Neutrophil (primary cell): ENCODE data around the gene IFIH1.
A peak's percentile ranks its signal among the peaks of the same experiment; 100 is the strongest.

ENCODE experiments used
- H3K27ac ChIP-seq: fragments of 200-600 bp; sonication (generic); 2 replicates; pipeline ENCODE4 v1.5.1; 2016; ENCODE audit warnings: mild to moderate bottlenecking, moderate library complexity
- H3K27me3 ChIP-seq: fragments of 200-600 bp; sonication (generic); 2 replicates; pipeline ENCODE4 v1.6.0; 2016; ENCODE audit warnings: mild to moderate bottlenecking
- H3K36me3 ChIP-seq: fragments of 200-600 bp; sonication (generic); 2 replicates; pipeline ENCODE4 v1.5.1; 2017
- H3K4me1 ChIP-seq, 2 experiments: fragments of 200-600 bp in 1 of 2; sonication (generic) in 1 of 2; 1 replicate in 1 of 2; 2 replicates in 1 of 2; pipeline versions ENCODE4 v1.5.1 to v1.6.1; 2013 to 2016; ENCODE audit warnings: low read depth in 1 of 2, low read length in 1 of 2, mild to moderate bottlenecking in 1 of 2, moderate library complexity in 1 of 2; ENCODE audit not compliant: control insufficient read depth in 1 of 2, insufficient read depth in 1 of 2
- H3K4me3 ChIP-seq, 2 experiments: fragments of 200-600 bp in 1 of 2; sonication (generic) in 1 of 2; 1 replicate in 1 of 2; 2 replicates in 1 of 2; pipeline ENCODE4 v1.5.1; 2013 to 2016; ENCODE audit warnings: low read depth in 1 of 2, low read length in 1 of 2, mild to moderate bottlenecking in 1 of 2, moderate library complexity in 1 of 2
- H3K9me3 ChIP-seq: fragments of 200-600 bp; sonication (generic); 2 replicates; pipeline ENCODE4 v1.5.1; 2016
- CTCF ChIP-seq: fragments of 200-600 bp; sonication (generic); IDR thresholded peaks from 2 replicates; pipeline ENCODE4 v1.5.1; 2016; ENCODE audit warnings: antibody characterized with exemption

IFIH1 gene

DNA sequence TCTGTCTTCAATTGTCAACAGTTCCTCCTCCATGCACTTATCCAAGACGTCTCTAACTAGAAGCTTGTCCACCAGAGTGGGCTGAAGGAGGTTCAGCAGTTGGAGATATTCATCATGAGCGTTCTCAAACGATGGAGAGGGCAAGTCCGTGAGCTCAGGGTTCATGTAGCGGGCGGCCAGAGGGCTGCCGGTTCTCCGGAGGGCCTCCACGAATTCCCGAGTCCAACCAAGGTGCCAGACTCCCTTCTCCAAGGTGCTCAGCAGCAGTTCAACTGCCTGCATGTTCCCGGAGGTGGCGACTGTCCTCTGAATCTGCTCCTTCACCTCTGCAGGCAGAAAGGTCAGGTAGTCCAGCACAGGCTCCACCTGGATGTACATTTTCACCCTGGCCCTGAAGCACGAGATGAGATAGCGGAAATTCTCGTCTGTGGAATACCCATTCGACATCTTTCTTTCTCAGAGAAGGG, 590 bp downstream of the IFIH1 start:
- peaks cover 28 to 33% of the 10 kb centered on the region in 2 experiments for H3K4me1 ChIP-seq
- peak overlapping the region; percentile 99 for H3K27ac ChIP-seq
- peak overlapping the region; percentile 68 to 92 for H3K4me3 ChIP-seq
- H3K27me3 ChIP-seq: no peaks in the 10 kb centered on the region
- no peak for TF ChIP-seq CTCF
- no peaks in the 10 kb centered on the region for H3K36me3 ChIP-seq
- H3K9me3 ChIP-seq: no peaks in the 10 kb centered on the region

DNA sequence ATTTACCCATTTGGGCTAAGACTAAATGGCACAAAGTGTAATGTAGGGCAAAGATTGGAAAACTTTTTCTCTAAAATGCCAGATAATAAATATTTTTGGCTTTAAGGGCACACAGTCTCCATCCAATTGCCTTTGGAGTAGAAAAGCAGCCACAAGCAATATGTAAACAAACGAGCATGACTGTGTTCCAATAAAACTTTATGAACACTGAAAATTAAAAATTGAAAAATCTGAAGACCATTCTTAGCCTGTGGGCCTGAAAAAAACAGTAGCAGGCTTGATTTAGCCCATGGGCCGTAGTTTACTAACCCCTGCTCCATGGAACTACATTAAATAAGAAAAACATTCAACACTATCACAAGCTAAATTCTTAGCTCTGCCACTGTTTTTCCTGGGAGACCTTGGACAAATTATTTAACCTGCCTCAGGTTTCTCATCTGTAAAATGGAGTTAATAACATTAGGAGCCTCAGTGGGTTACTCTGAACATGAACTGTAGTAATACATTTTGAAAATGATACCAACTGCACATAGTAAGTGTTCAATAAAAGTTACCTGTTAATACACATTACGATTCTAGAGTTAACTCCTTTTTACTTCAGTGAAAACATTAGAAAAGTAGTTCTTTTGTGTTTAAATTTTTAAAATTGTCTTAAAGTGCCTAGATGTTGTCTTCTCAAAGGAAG, 1.3 kb downstream of the IFIH1 start:
- Histone ChIP-seq H3K4me3 (peak overlapping the region; percentile 68 to 92), H3K27ac (peak overlapping the region; percentile 99), H3K27me3 (no peaks in the 10 kb centered on the region), H3K36me3 (no peaks in the 10 kb centered on the region), H3K9me3 (no peaks in the 10 kb centered on the region), H3K4me1 (peaks cover 28 to 33% of the 10 kb centered on the region in 2 experiments)
- no peak for TF ChIP-seq CTCF

DNA sequence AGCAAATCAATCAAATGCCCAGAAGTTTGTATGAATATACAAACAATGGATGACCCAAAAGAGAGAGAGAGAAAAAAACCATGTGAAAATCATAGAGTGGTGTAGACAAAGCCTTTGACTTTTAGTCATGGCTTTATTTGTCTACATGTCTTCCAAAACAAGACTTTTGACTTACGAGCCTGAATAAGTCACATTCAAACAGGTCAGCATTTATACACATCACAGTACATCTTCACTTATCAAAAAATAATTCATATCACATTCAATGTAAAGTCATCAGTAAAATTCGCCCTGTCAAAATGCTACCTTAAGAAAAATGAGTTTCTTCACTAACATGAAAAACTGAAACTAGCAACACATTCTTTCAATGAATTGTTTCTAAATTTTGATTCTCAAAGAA, 1.9 kb downstream of the IFIH1 start:
- no peak overlapping the region for H3K27ac ChIP-seq
- H3K4me1 ChIP-seq: peaks cover 28 to 33% of the 10 kb centered on the region in 2 experiments
- H3K4me3 ChIP-seq: peak overlapping the region in 1 of 2 experiments; percentile 92
- no peaks in the 10 kb centered on the region for H3K9me3 ChIP-seq
- no peaks in the 10 kb centered on the region for H3K27me3 ChIP-seq
- no peaks in the 10 kb centered on the region for H3K36me3 ChIP-seq
- TF ChIP-seq CTCF: no peak

GRCh38 chr2:162315938-162316337, 2.5 kb downstream of the IFIH1 start:
- H3K27ac ChIP-seq: no peak overlapping the region
- no peaks in the 10 kb centered on the region for H3K27me3 ChIP-seq
- no peaks in the 10 kb centered on the region for H3K9me3 ChIP-seq
- H3K4me3 ChIP-seq: no peak overlapping the region
- TF ChIP-seq CTCF: no peak
- no peaks in the 10 kb centered on the region for H3K36me3 ChIP-seq
- H3K4me1 ChIP-seq: peaks cover 28 to 33% of the 10 kb centered on the region in 2 experiments

GRCh38 chr2:162312853-162313252, 5.6 kb downstream of the IFIH1 start:
- TF ChIP-seq CTCF: no peak
- no peak overlapping the region for H3K4me3 ChIP-seq
- H3K9me3 ChIP-seq: no peaks in the 10 kb centered on the region
- no peaks in the 10 kb centered on the region for H3K27me3 ChIP-seq
- peaks cover 7% of the 10 kb centered on the region for H3K36me3 ChIP-seq
- no peak overlapping the region for H3K27ac ChIP-seq
- peaks cover 18 to 23% of the 10 kb centered on the region in 2 experiments for H3K4me1 ChIP-seq
